ENCODE data around the gene ADAM8. TPM values are rescaled to one million over a fixed set of nuclear protein-coding genes. Genes with fewer than 3 reads are reported as not detected.
"Not testable (repeated sequence)": the region's sequence is repeated elsewhere in the genome, so short reads cannot be mapped to it uniquely, and the experiment has no call there.

The ADAM8 gene
- total RNA-seq, 3 donors from 2014 or later, result 4.8 to 7.0 (median 5.2) TPM

DNA sequence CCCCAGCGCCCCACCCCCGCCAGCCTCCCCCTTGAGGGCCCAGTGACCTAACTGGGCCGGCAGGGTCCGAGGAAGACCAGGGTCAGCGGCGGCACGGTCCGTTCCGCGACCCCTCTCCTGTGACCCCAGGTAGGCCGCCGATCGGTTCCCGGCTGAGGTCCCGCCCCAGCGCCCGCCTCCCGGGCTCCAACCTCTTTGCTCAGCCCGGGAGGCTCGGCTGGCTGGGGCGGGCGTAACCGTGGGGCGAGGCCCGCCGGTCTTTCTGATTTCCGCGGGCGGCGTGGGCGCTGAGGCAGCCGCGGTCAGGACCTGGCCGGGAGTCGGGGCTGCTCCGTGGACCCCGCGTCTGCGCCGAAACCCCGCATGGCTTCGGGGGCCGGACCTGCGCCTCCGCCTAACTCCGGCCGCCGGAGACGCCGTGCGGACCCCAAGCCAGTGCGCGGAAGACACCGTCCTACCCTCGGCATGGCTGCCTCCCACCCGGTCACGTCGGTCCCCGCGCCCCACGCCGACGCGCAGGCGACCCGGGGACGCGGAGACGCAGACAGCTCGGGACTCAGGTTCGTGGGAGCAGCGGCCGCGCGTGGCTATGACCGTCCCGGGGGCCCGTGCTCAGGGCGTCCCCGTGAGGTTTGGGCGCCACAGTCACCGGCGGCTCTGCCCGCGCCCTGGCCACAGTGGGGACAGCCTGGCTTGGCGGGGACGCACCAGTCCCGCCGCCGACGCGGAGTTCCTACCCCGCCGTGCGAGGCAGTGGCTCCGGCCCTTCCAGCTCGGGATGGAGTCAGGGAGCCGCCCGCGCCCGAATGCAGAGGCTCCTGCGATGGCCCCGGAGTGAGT lies 40.0 kb downstream of the ADAM8 start:
- Histone ChIP-seq H3K4me3 (no peak overlapping the region), H3K4me1 (ENCODE audit: low read depth) (peaks cover 7% of the 10 kb centered on the region), H3K36me3 (ENCODE audit: low read depth) (no peaks in the 10 kb centered on the region), H3K9me3 (no peaks in the 10 kb centered on the region)
- DNase-seq (peak in 1 of 3 donors; percentile 45), ATAC-seq (peak; percentile 30)
- TF ChIP-seq, protein P1, sequence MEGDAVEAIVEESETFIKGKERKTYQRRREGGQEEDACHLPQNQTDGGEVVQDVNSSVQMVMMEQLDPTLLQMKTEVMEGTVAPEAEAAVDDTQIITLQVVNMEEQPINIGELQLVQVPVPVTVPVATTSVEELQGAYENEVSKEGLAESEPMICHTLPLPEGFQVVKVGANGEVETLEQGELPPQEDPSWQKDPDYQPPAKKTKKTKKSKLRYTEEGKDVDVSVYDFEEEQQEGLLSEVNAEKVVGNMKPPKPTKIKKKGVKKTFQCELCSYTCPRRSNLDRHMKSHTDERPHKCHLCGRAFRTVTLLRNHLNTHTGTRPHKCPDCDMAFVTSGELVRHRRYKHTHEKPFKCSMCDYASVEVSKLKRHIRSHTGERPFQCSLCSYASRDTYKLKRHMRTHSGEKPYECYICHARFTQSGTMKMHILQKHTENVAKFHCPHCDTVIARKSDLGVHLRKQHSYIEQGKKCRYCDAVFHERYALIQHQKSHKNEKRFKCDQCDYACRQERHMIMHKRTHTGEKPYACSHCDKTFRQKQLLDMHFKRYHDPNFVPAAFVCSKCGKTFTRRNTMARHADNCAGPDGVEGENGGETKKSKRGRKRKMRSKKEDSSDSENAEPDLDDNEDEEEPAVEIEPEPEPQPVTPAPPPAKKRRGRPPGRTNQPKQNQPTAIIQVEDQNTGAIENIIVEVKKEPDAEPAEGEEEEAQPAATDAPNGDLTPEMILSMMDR (IDR thresholded peaks at IDR 0.05), result no peak
- intact Hi-C loops (cut with DNase I, micrococcal nuclease), result no loop called here

DNA sequence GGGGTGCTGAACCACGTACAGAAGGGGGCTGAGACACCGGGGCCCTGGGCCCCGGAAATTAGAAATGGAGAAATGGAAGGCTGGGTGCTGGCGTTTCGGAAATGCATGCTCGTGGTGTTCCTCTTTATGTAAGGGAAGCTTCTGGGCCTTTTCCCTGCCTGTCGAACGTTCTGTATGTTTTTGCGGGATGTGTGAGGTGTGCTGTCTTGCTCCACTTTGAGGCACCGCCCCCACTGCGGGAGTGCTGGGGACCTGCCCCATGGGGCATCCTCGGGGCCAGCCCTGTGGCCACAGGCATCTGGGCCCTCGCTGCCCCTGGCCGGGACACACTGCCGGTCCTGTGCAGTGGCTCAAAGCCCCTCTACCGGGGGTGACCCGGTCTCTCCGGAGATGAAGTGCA lies 40.7 kb downstream of the ADAM8 start:
- TF ChIP-seq, protein P1 (IDR thresholded peaks at IDR 0.05), result no peak
- ATAC-seq (no peak), DNase-seq (peak in 1 of 3 donors; percentile 47)
- H3K9me3 ChIP-seq, result no peaks in the 10 kb centered on the region
- no peaks in the 10 kb centered on the region for H3K36me3 ChIP-seq (ENCODE audit: low read depth)
- intact Hi-C loops (cut with DNase I, micrococcal nuclease), result no loop called here
- H3K4me3 ChIP-seq, result no peak overlapping the region
- peaks cover 7% of the 10 kb centered on the region for H3K4me1 ChIP-seq (ENCODE audit: low read depth)

DNA sequence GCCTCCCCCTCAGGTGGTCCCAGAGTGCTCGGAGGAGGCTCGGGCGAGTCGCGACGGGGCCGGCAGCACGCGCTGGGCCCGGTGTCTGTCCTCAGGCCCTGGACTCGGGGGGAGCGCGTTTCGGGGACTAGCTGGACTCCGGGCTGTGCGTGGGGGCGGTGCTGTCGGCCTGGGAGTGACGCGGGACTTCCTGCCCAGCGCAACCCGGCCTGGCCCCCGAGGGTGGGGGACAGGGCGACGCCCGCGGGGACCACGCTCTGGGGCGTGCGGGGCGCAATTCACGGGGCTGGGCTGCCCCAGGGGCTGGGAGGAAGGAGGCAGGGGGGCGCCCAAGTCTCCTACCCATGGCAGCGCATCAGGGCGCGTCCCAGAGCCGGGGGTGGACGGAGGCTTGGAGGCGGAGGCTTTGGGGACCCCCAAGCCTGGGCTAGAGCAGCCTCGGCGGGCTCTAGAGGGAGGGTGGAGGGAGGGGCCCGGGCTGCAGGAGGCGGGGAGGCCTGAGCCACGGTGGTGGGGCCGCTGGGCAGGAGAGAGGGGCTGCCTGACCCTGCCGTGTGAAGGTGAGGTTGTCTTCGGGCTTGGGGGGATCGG lies 41.3 kb downstream of the ADAM8 start:
- Histone ChIP-seq H3K36me3 (ENCODE audit: low read depth) (no peaks in the 10 kb centered on the region), H3K4me3 (no peak overlapping the region), H3K4me1 (ENCODE audit: low read depth) (peaks cover 7% of the 10 kb centered on the region), H3K9me3 (no peaks in the 10 kb centered on the region)
- intact Hi-C loops (cut with DNase I, micrococcal nuclease), result no loop called here
- ATAC-seq (peak; percentile 12), DNase-seq (no peak)
- TF ChIP-seq, protein P1 (IDR thresholded peaks at IDR 0.05), result no peak

DNA sequence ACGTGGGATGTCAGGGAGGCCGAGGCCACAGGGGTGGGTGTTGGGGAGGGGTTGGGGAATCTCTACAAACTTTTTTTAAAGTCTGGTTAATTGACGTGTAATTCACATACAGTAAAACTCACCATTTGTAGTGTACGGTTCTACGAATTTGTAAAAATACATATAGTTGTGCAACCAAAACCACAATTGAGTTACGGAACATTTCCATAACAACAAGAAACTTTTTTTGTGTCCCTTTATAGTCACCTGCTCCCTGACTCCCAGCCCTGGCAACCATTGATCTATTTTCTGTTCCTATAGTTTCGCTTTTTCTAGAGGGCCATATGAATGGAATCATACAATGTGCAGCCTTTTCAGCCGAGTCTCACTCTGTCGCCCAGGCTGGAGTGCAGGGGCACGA lies 41.9 kb downstream of the ADAM8 start:
- intact Hi-C loops (cut with DNase I, micrococcal nuclease); H3K9me3 ChIP-seq; ATAC-seq; H3K4me1 ChIP-seq (ENCODE audit: low read depth); H3K4me3 ChIP-seq; DNase-seq; H3K36me3 ChIP-seq (ENCODE audit: low read depth): not testable (repeated sequence)

DNA sequence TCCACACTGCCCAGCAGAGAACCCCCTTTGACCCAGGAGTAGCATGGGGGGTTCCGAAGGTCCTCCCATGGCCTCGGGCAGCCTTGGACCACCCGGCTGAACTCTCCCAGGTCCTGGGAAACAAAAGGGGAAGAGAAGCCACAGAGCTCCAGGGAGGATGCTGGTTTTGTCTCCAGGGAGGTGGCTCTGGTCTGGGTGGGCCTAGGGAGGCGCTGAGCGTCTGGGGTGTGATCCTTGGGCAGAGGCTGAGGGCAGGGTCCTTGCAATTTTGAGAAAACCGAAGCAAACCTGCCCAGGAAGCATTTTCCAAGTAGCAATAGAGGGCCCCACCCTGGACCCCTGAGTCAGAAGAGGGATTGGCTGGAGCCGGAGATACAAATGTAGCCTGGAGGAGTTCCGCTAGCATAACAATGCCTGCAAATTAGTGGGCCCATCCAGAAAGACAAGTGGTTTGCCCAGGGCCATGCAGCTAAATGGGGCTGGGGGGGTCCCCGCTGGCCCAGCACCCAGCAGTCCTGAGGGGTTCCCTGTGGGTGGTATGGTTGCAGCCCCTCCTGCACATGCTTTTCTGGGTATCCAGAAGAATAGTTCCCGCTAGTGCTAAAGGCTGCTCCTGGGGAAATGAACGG lies 44.6 kb downstream of the ADAM8 start:
- DNase-seq (no peak), ATAC-seq (no peak)
- peaks cover 7% of the 10 kb centered on the region for H3K4me1 ChIP-seq (ENCODE audit: low read depth)
- no peaks in the 10 kb centered on the region for H3K36me3 ChIP-seq (ENCODE audit: low read depth)
- no peak overlapping the region for H3K4me3 ChIP-seq
- no peaks in the 10 kb centered on the region for H3K9me3 ChIP-seq
- intact Hi-C loops (cut with DNase I, micrococcal nuclease), result no loop called here
- TF ChIP-seq, protein P1 (IDR thresholded peaks at IDR 0.05), result no peak

All from mucosa of descending colon (tissue), 3 donors.